Activated CD4-positive, alpha-beta T cell treated with anti-CD3 and anti-CD28 coated beads for 1 hour (primary cell): ENCODE data around the gene VPS41.

Experiments
- DNase-seq: peaks from one replicate; pipeline ENCODE4 v3.0.0-alpha.2; 2020

VPS41 gene

GRCh38 chr7:38716397-38716796 is 192.6 kb downstream of the VPS41 start:
- DNase-seq, result no peak

- DNase-seq, result no peak
Observed at GRCh38 chr7:38709123-38709522, 199.9 kb downstream of the VPS41 start.

DNA sequence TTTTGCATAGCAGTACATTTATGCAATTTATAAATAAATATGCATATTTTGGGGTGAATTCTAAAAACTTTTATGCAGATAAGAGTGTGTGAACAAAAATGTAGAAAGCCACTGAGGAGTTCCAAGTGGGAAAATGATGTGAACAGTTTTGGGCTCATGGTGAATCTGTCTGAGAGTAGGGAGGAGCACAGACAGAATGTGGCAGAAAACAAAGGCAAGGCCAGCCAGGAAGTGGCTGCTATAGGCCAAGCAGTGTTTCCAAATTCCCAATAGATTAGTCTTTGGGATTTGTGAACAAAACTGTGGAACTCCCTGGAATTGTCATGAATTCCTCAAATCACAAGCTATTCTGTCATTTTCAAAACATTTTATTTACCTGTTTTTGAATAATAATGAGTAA is 204.2 kb downstream of the VPS41 start:
- no peak for DNase-seq

DNA sequence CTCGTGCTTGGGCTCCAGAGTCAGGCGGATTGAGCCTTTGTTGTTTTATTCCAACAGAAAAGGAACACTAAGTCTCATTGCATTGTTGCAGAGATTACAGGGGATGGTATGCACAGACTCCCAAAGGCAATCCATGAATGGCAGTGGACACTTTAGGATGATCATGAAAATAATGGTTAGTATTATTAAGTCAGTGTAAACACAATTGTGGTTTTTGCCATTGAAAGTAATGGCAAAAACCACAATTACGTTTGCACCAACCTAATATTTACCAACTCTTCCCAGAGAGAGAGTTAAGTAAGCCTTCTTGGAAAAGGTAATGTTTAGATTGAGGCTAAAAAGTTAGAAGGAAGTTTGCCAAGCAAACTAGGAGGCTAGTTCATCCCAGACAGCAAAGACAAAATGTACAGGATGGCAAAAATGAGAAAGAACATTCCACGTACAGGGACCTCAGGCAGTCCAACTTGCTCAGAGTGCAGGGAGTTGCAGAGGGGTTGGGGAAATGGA is 204.9 kb downstream of the VPS41 start:
- no peak for DNase-seq

DNA sequence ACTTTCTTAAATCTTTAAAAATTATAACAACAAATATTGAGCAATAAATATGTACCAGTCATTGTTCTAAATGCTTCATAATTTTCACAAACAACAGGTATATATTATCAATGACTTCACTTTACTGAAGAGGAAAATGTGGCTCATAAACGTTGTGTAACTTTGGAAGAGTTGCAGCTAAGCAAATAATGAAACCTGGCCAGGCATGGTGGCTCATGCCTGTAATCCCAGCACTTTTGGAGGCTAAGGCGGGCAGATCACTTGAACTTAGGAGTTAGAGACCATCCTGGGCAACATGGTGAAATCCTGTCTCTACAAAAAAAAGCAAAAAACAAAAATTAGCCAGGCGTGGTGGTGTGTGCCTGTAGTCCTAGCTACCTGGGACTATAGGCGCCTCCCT is 205.9 kb downstream of the VPS41 start:
- DNase-seq, result no peak

DNA sequence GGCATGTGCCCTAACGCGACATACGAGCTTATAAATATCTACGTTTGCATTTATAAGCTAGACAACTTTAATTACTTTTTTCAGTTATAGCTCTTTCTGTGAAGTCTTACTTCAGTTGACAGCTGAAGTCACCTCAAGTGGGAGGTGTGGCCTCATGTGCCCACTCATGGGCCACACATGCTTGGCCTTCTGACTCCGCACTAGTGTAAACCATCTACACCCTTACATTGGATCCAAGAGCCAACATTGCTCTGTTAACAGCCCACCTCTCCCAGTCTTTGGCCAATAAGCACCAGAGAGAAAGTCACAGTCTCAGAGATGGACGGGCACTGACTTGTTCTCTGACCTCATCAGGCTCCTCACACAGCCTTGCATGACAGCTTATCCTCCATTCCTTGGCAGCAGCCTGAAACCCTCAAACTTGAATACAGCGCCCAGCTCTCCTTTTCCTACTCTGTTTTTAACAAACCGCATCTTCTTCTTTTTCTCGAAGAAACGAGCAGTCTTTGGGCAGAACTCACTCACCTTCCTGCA is 206.9 kb downstream of the VPS41 start:
- no peak for DNase-seq

DNA sequence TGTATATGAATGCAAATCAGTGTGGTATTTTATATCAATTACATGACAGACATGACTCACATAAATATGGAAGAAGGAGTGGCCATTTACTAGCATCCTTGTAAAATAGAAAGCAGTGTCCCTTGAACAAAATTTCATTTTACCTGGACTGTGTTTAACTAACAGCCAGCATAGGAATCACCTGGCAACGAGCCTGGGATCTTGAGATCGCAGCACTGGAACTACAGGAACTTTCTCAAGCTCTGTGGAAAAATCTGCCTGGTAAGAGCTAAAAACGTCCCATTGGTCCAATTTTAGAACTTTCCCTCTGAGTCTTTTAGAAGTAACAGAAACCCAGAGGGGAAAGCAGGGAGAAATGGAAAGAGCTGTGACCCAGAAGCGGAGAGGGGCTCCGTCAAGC is 208.9 kb downstream of the VPS41 start:
- DNase-seq, result no peak

GRCh38 chr7:38699471-38699870 is 209.5 kb downstream of the VPS41 start:
- no peak for DNase-seq

- DNase-seq, result no peak
Observed at GRCh38 chr7:38694326-38694725, 214.7 kb downstream of the VPS41 start.

- no peak for DNase-seq
Observed at GRCh38 chr7:38686888-38687287, 222.1 kb downstream of the VPS41 start.

GRCh38 chr7:38685851-38686250 is 223.1 kb downstream of the VPS41 start:
- no peak for DNase-seq

DNA sequence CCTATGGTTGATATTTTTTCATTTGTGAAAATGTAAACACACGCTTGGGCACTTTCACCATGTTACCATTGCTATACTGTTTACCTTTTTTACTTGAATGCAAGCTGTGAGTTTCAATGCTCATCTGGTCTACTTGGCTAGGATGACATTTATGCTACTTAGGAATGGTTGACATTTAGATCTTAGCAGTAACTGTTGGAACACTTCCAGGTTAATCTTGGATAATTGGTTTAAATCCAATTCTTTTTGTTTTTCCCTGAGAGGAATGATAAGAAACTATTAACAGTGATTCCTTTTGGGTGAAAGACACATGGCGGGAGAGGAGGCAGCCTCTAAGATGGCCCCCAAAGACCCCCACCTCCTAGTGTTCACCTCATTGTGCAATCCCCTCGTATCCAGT is 226.4 kb downstream of the VPS41 start:
- DNase-seq, result no peak

DNA sequence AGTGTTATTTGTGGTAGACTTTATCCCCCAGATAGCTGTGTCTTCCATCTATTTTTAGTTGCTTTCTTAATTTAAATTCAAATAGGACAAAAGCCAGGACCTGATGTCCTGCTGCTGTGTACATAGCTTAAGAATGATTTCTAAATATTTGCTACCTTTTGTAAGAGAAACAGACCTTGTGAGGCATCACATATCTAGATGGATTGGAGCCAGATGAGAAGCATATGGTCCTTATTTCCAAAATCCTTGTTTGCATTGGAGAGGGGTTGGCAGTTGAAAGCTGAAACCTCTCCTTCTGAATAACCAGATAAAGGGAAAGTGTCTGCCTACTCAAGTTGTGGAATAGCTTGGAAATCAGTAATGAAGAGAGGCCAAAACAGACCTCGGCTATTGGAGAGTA is 227.1 kb downstream of the VPS41 start:
- DNase-seq, result no peak

GRCh38 chr7:38679419-38679818 is 229.6 kb downstream of the VPS41 start:
- DNase-seq, result no peak

DNA sequence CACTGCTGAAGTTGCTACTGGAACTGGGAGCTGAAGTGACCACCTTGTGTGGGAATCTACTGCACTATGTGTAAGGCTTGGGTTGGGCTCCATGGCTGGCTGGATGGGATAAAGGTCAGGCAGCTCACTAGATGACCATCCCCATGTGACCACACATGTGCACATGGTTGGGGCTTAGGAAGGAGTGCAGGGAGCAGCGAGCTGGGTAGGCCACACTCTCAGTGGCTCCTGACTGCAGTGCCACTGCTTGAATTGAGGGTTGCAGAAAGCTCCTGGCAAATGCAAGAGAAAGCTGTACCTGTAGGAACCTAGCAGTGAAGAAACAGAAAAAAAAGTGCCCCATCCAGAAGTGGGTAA is 230.3 kb downstream of the VPS41 start:
- no peak for DNase-seq

GRCh38 chr7:38677981-38678697 is 230.9 kb downstream of the VPS41 start:
- DNase-seq, result no peak

DNA sequence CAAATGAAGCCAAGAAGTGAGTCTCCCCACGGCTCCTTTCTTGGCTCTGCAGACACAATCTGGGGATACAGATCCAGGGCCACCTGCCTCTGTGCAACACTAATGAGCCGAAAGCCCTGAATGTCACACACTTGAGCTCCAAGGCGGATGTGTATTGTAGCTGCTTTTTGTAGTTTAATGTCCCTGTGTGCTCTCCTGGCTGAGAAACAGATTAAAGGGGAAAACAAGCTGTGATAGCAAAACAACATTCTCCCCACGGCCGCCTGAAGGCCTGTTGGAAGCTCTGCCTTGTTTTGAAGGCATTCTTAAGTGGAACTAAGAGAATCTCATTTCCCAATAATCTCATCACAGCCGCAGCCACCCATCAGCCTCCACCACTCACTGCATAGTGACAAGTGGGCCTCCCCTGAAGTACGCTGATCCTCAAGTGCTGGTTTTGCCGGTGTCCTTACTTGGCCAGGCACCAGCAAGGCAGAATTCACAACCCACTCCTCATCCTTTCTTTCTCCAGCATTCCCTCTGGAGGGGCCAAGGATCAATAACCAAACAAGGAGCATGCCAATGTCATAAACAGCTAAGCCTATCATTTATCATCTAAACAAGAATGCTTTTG is 233.4 kb downstream of the VPS41 start:
- DNase-seq, result no peak

GRCh38 chr7:38674513-38674912 is 234.5 kb downstream of the VPS41 start:
- no peak for DNase-seq

DNA sequence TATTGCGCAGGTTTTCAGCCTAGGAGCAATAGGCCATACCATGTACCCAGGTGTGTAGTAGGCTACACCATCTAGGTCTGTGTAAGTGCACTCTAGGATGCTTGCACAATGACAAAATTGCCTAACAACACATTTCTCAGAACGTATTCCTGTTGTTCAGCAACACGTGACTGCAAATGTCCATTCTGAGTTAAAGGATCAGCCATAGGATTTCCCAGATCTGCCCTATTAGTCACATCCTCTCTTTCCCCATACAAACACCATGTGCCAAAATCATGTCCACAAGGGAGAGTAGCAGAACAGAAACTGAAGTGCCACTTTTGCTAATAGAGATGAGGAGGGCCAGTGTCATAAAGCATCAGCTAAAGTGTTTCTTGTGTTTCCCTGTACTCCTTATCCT is 235.2 kb downstream of the VPS41 start:
- DNase-seq, result no peak
